ENCODE results near the gene PKD1L1. TPM values are rescaled to one million over a fixed set of nuclear protein-coding genes. Genes with fewer than 3 reads are reported as not detected.

PKD1L1 gene
- total and polyA plus RNA-seq, 7 donors = 0.16 to 1.2 (median 0.63) TPM; not detected in 1

DNA sequence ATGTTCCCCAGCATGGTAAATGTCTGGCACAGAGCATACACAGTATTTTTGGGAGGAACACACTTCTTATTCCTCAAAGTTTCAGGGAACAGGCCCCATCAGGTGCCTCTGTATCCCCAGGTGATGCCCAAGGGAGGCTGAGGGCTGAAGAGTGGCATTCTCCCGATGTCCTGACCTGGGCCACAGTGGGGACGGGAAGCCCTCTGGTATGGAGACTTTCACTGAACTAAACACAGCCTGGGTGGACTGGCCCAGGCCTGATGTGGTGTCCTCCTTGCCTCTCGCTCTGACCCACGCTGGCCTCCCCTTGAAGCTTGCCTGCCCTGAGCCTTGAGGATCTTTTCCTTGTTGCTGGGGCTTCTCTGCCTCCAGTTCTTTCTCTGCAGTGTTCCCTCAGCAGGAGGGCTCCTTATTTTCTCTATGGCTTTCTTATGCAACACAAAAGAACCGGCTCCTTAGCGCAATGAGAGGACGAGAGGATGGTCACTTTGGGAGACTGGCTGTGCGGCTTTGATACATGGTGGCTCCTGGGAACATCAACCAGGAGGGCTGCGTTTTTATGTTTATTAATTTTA is 208.9 kb downstream of the PKD1L1 start:
- H3K9me3 ChIP-seq = no peaks in the 10 kb centered on the region
- WGBS, 2 donors = 80 to 83% methylated on average over 9 of the region's 9 CpGs
- TF ChIP-seq, protein P1, sequence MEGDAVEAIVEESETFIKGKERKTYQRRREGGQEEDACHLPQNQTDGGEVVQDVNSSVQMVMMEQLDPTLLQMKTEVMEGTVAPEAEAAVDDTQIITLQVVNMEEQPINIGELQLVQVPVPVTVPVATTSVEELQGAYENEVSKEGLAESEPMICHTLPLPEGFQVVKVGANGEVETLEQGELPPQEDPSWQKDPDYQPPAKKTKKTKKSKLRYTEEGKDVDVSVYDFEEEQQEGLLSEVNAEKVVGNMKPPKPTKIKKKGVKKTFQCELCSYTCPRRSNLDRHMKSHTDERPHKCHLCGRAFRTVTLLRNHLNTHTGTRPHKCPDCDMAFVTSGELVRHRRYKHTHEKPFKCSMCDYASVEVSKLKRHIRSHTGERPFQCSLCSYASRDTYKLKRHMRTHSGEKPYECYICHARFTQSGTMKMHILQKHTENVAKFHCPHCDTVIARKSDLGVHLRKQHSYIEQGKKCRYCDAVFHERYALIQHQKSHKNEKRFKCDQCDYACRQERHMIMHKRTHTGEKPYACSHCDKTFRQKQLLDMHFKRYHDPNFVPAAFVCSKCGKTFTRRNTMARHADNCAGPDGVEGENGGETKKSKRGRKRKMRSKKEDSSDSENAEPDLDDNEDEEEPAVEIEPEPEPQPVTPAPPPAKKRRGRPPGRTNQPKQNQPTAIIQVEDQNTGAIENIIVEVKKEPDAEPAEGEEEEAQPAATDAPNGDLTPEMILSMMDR (IDR thresholded peaks at IDR 0.05) = no peak
- no peak for TF ChIP-seq POLR2A (IDR thresholded peaks at IDR 0.05)
- no peak for TF ChIP-seq POLR2AphosphoS5 (IDR thresholded peaks at IDR 0.05)
- TF ChIP-seq EP300 (IDR thresholded peaks at IDR 0.05) = no peak

DNA sequence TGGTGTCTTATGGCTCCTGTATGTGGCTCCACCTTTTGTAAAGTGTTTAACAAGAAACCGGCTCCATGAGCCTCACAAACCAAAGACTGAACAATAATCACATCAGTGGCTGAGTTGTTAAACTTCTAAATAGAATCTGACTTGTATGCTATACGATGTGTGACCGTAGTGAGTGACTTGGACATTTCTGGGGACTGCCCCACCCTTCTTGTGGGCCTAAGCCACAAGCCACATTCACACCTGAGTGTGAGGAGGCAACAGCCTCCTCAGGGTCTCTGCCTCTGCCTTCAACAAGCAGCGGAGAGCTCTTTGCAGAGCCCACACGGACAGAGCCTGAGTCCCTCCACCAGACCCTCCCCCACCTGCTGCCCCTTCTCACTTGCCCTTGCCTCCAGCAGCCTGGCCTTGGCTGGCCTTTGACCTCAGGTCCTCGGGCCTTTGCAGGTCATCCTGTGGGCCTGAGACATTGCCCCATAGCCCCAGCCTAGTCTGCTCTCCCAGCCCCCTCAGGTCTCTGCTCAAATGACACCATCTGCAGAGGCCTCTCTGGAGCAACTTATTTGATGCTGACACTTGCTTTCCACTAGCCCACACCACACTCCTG is 209.6 kb downstream of the PKD1L1 start:
- Histone ChIP-seq H3K4me1 (no peaks in the 10 kb centered on the region), H3K27me3 (no peaks in the 10 kb centered on the region), H3K27ac (no peak overlapping the region), H3K4me3 (no peak overlapping the region), H3K9me3 (no peaks in the 10 kb centered on the region), H3K36me3 (no peaks in the 10 kb centered on the region)
- no peak for TF ChIP-seq EP300 (IDR thresholded peaks at IDR 0.05)
- no peak for TF ChIP-seq POLR2AphosphoS5 (IDR thresholded peaks at IDR 0.05)
- TF ChIP-seq POLR2A (IDR thresholded peaks at IDR 0.05) = no peak
- TF ChIP-seq, protein P1 (IDR thresholded peaks at IDR 0.05) = no peak
- WGBS, 2 donors = 71 to 74% methylated on average over 6 of the region's 6 CpGs
- intact Hi-C loops (cut with DNase I) = no loop called here
- DNase-seq = no peak

More for the DNA sequence above, 208.9 kb downstream of the PKD1L1 start:
- Histone ChIP-seq H3K27ac (no peak overlapping the region), H3K4me1 (no peaks in the 10 kb centered on the region), H3K36me3 (no peaks in the 10 kb centered on the region), H3K4me3 (no peak overlapping the region), H3K27me3 (no peaks in the 10 kb centered on the region)
- no peak for DNase-seq
- intact Hi-C loops (cut with DNase I) = no loop called here

DNA sequence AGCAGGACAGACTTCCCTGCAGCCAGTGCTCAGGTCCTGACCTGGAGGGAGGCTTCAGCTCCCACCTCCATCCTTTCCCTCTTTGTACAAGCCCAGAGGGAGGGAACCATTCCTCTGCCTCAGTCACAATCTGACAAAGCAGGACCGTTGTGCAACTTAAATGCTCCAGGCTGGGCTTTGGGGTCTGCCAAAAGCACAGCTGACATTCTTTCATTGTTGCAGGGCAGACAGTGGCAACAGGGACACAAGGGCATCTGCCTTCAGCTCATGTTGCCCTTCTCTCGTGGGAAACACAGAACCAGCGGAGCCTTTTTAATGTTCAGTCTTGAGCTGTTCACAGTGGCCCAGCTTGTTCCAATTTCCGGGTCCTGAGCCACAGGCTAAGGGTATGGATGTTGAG is 210.7 kb downstream of the PKD1L1 start:
- WGBS, 2 donors = 93 to 94% methylated on average over 4 of the region's 4 CpGs
- DNase-seq = no peak
- TF ChIP-seq POLR2AphosphoS5 (IDR thresholded peaks at IDR 0.05) (no peak), EP300 (IDR thresholded peaks at IDR 0.05) (no peak), POLR2A (IDR thresholded peaks at IDR 0.05) (no peak)
- TF ChIP-seq, protein P1 (IDR thresholded peaks at IDR 0.05) = no peak

DNA sequence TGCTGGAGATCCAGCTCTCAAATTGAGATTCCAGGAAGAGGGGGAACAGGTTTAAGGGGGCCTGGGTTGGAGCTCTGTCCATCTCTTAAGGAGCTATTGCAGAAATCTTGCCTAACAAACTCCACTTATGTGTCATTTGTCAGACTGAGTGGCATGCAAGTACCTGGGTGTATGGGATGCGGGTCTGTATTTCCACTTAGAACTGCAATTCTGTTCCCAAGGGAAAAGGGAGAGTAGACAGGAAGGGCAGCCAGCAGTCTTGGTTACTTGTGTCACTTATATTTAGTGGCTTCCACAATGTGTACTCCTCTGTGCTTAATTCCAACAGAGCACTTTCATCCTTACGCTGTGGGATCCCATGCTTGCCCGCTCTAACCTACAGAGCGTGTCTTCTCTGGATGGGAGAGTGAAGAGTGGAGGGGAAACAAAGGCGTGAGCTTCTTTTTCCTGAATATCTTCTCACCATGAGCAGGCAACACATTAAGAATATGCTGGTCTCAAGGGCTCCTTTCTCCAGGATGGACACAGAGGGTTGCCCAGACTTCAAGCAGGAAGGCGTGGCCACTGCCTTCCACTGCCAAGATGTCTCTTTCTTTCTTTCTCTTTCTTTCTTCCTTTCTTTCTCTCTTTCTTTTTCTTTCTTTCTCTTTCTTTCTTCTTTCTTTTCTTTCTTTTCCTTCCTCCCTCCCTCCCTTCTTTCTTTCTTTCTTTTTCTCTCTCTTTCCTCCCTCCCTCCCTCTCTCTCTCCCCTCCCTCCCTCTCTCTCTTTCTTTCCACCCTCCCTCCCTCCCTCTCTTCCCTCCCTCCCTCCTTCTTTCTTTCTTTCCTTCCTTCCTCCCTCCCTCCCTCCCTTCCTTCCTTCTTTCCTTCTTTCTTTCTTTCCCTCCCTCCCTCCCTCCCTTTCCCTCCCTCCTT is 212.6 kb downstream of the PKD1L1 start:
- H3K9me3 ChIP-seq = no peaks in the 10 kb centered on the region
- no peak overlapping the region for H3K27ac ChIP-seq
- H3K4me3 ChIP-seq = no peak overlapping the region
- no peaks in the 10 kb centered on the region for H3K36me3 ChIP-seq
- intact Hi-C loops (cut with DNase I) = no loop called here
- H3K4me1 ChIP-seq = no peaks in the 10 kb centered on the region
- no peak for DNase-seq
- no peaks in the 10 kb centered on the region for H3K27me3 ChIP-seq
- no peak for TF ChIP-seq POLR2AphosphoS5 (IDR thresholded peaks at IDR 0.05)
- WGBS, 2 donors = 93 to 95% methylated on average over 6 of the region's 6 CpGs

More for the DNA sequence above, 210.7 kb downstream of the PKD1L1 start:
- H3K4me1 ChIP-seq = no peaks in the 10 kb centered on the region
- H3K27ac ChIP-seq = no peak overlapping the region
- H3K27me3 ChIP-seq = no peaks in the 10 kb centered on the region
- H3K4me3 ChIP-seq = no peak overlapping the region
- H3K9me3 ChIP-seq = no peaks in the 10 kb centered on the region
- intact Hi-C loops (cut with DNase I) = no loop called here
- no peaks in the 10 kb centered on the region for H3K36me3 ChIP-seq

DNA sequence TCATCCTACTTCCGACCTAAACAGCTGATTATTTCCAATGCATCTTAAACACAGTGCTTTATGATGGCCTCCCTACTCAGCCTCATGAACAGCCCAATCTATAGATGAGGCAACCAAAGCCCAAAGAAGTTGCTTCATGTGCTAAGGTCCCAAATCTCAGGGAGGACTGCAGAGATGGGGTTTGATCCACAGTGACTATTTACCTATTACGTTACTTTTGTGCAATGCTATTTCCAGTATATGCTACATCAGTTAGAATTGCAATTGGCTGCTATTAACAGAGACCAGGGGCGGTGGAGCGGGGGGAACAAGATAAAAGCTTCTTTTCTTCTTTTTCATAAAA is 213.3 kb downstream of the PKD1L1 start:
- no peak for DNase-seq
- no peak overlapping the region for H3K4me3 ChIP-seq
- 88 to 93% methylated on average over 4 of the region's 4 CpGs for WGBS, 2 donors
- TF ChIP-seq POLR2AphosphoS5 (IDR thresholded peaks at IDR 0.05) (no peak), POLR2A (IDR thresholded peaks at IDR 0.05) (no peak), EP300 (IDR thresholded peaks at IDR 0.05) (no peak)
- TF ChIP-seq, protein P1 (IDR thresholded peaks at IDR 0.05) = no peak
- no peaks in the 10 kb centered on the region for H3K4me1 ChIP-seq
- H3K27me3 ChIP-seq = no peaks in the 10 kb centered on the region
- H3K36me3 ChIP-seq = no peaks in the 10 kb centered on the region
- no peaks in the 10 kb centered on the region for H3K9me3 ChIP-seq
- H3K27ac ChIP-seq = no peak overlapping the region
- intact Hi-C loops (cut with DNase I) = no loop called here

Measured in sigmoid colon (tissue), 7 donors.